Measurements from ENCODE around the gene PDGFC.
"Not testable (repeated sequence)": the region's sequence is repeated elsewhere in the genome, so short reads cannot be mapped to it uniquely, and the experiment has no call there.

PDGFC gene

GRCh38 chr4:156949373-156949814 is 22.2 kb downstream of the PDGFC start:
- no peak for DNase-seq

GRCh38 chr4:156948738-156949137 is 22.9 kb downstream of the PDGFC start:
- DNase-seq = no peak

GRCh38 chr4:156948133-156948532 is 23.5 kb downstream of the PDGFC start:
- no peak for DNase-seq

- DNase-seq = no peak
Measured at GRCh38 chr4:156946516-156947424, 24.8 kb downstream of the PDGFC start.

GRCh38 chr4:156945532-156945931 is 26.1 kb downstream of the PDGFC start:
- no peak for DNase-seq

- DNase-seq = no peak
Measured at GRCh38 chr4:156942991-156943390, 28.6 kb downstream of the PDGFC start.

GRCh38 chr4:156941940-156942548 is 29.6 kb downstream of the PDGFC start:
- DNase-seq = no peak

GRCh38 chr4:156939801-156940200 is 31.8 kb downstream of the PDGFC start:
- DNase-seq = no peak

GRCh38 chr4:156939139-156939538 is 32.5 kb downstream of the PDGFC start:
- no peak for DNase-seq

GRCh38 chr4:156934259-156934635 is 37.4 kb downstream of the PDGFC start:
- no peak for DNase-seq

- DNase-seq = no peak
Measured at GRCh38 chr4:156933633-156934258, 37.9 kb downstream of the PDGFC start.

- not testable (repeated sequence) for DNase-seq
Measured at GRCh38 chr4:156932360-156932759, 39.2 kb downstream of the PDGFC start.

- DNase-seq = no peak
Measured at GRCh38 chr4:156931267-156931666, 40.3 kb downstream of the PDGFC start.

- no peak for DNase-seq
Measured at GRCh38 chr4:156929386-156930105, 42.1 kb downstream of the PDGFC start.

GRCh38 chr4:156924774-156925315 is 46.8 kb downstream of the PDGFC start:
- DNase-seq = no peak

GRCh38 chr4:156923525-156923924 is 48.1 kb downstream of the PDGFC start:
- no peak for DNase-seq

GRCh38 chr4:156915221-156915620 is 56.4 kb downstream of the PDGFC start:
- DNase-seq = no peak

- DNase-seq = no peak
Measured at GRCh38 chr4:156913234-156913633, 58.4 kb downstream of the PDGFC start.

GRCh38 chr4:156909010-156909409 is 62.6 kb downstream of the PDGFC start:
- DNase-seq = no peak

GRCh38 chr4:156906325-156906724 is 65.3 kb downstream of the PDGFC start:
- DNase-seq = no peak

- DNase-seq = no peak
Measured at GRCh38 chr4:156901871-156902270, 69.7 kb downstream of the PDGFC start.

GRCh38 chr4:156898373-156899117 is 73.1 kb downstream of the PDGFC start:
- DNase-seq = no peak

Data from stimulated activated CD4-positive, alpha-beta T cell treated with anti-CD3 and anti-CD28 coated beads, Interleukin-4, amount 100 ng/mL, for 24 hours (primary cell).